HepG2 (cell line): Measurements from ENCODE around the gene FBXW4. TPM values are rescaled to one million over a fixed set of nuclear protein-coding genes. Genes with fewer than 3 reads are reported as not detected.

Source experiments
- ATF7-NPFF ChIP-seq: sonication (generic); formaldehyde crosslinking; IDR thresholded peaks from 2 replicates; pipeline ENCODE4 v1.8.1; 2023; ENCODE audit warnings: mild to moderate bottlenecking, low read depth, missing genetic modification reagents, moderate library complexity
- CBX2 ChIP-seq, 2 experiments: fragments of 200-600 bp in 1 of 2; sonication (generic); formaldehyde crosslinking in 1 of 2; IDR thresholded peaks; 2 replicates each; pipeline versions ENCODE4 v1.7.0 to v1.8.1; 2018 to 2022; ENCODE audit warnings: low read depth in 2 of 2, low read length in 1 of 2, mild to moderate bottlenecking in 1 of 2, missing genetic modification reagents in 1 of 2
- CBX5 ChIP-seq: sonication (generic); formaldehyde crosslinking; IDR thresholded peaks from 2 replicates; pipeline ENCODE4 v1.4.0; 2020; ENCODE audit warnings: missing genetic modification reagents, borderline replicate concordance
- RFXAP ChIP-seq: sonication (generic); formaldehyde crosslinking; IDR thresholded peaks from 2 replicates; pipeline ENCODE4 v1.4.0; 2020; ENCODE audit warnings: missing genetic modification reagents, borderline replicate concordance
- ZFY ChIP-seq: sonication (generic); formaldehyde crosslinking; IDR thresholded peaks from 2 replicates; pipeline ENCODE4 v1.4.0; 2020; ENCODE audit warnings: missing genetic modification reagents
- ZNF296 ChIP-seq: sonication (generic); formaldehyde crosslinking; conservative IDR thresholded peaks from 2 replicates; pipeline ENCODE4 v1.5.0; 2020; ENCODE audit warnings: mild to moderate bottlenecking, missing genetic modification reagents
- ZNF333 ChIP-seq: sonication (generic); formaldehyde crosslinking; IDR thresholded peaks from 2 replicates; pipeline ENCODE4 v1.4.0; 2020; ENCODE audit warnings: mild to moderate bottlenecking, missing genetic modification reagents, borderline replicate concordance
- ZNF530 ChIP-seq: sonication (generic); formaldehyde crosslinking; IDR thresholded peaks from 2 replicates; pipeline ENCODE4 v1.5.0; 2020; ENCODE audit warnings: low read depth, mild to moderate bottlenecking, missing genetic modification reagents
- ZNF629 ChIP-seq: sonication (generic); formaldehyde crosslinking; conservative IDR thresholded peaks from 2 replicates; pipeline ENCODE4 v1.5.0; 2020; ENCODE audit warnings: missing genetic modification reagents
- ZNF644 ChIP-seq: IDR thresholded peaks from 2 replicates; pipeline ENCODE4 v1.6.1; 2016; ENCODE audit warnings: low read depth
- ZNF776 ChIP-seq: sonication (generic); formaldehyde crosslinking; IDR thresholded peaks from 2 replicates; pipeline ENCODE4 v1.4.0; 2020; ENCODE audit warnings: mild to moderate bottlenecking, missing genetic modification reagents
- polyA plus RNA-seq, 8 experiments: library from polyadenylated mRNA; depleted of rRNA in 3 of 8; stranded (reverse) in 7 of 8; unstranded in 1 of 8; fragments of >200 nt; fragmentation: Illumina TruSeq in 4 of 8; extraction: Trizol in 4 of 8; gene quantifications; 2 replicates each; pipeline versions ENCODE4 v1.2.1 to v1.2.3, GENCODE V29; 2011 to 2016; ENCODE audit warnings: low read depth in 4 of 8, missing spikeins in 1 of 8, mixed read lengths in 1 of 8; ENCODE audit not compliant: insufficient read depth in 1 of 8
- total RNA-seq, 5 experiments: library from RNA; depleted of rRNA; stranded (reverse); fragments of >200 nt; fragmentation: Illumina TruSeq; extraction: Trizol; gene quantifications; 2 replicates each; pipeline ENCODE4 v1.2.3, GENCODE V29; 2016; ENCODE audit warnings: low read depth in 1 of 5
- TF ChIP-seq, protein P1 (sequence below): IDR thresholded peaks from 2 replicates; pipeline ENCODE4 v1.6.1; 2016; ENCODE audit warnings: low read depth, missing genetic modification reagents, missing compliant biosample characterization
- TF ChIP-seq, protein P2 (sequence below): IDR thresholded peaks from 2 replicates; pipeline ENCODE4 v1.6.1; 2016; ENCODE audit warnings: missing compliant biosample characterization, missing genetic modification reagents, borderline replicate concordance
- TF ChIP-seq, protein P3 (sequence below): sonication (generic); formaldehyde crosslinking; IDR thresholded peaks from 2 replicates; pipeline ENCODE4 v1.4.0; 2020; ENCODE audit warnings: missing genetic modification reagents; ENCODE audit errors: not compliant biosample characterization
- TF ChIP-seq, protein P4 (sequence below): sonication (generic); IDR thresholded peaks from 2 replicates; pipeline ENCODE4 v1.6.1; 2016; ENCODE audit warnings: low read depth, borderline replicate concordance
- TF ChIP-seq, protein P5 (sequence below): sonication (generic); formaldehyde crosslinking; IDR thresholded peaks from 2 replicates; pipeline ENCODE4 v1.9.0; 2022; ENCODE audit warnings: missing genetic modification reagents, mild to moderate bottlenecking, borderline replicate concordance

FBXW4 gene
- total and polyA plus RNA-seq, 2 of the 13 experiments (the other 11 are each of a cell fraction or from before 2014, with no cell fraction given), result 23.5 to 33.7 TPM

DNA sequence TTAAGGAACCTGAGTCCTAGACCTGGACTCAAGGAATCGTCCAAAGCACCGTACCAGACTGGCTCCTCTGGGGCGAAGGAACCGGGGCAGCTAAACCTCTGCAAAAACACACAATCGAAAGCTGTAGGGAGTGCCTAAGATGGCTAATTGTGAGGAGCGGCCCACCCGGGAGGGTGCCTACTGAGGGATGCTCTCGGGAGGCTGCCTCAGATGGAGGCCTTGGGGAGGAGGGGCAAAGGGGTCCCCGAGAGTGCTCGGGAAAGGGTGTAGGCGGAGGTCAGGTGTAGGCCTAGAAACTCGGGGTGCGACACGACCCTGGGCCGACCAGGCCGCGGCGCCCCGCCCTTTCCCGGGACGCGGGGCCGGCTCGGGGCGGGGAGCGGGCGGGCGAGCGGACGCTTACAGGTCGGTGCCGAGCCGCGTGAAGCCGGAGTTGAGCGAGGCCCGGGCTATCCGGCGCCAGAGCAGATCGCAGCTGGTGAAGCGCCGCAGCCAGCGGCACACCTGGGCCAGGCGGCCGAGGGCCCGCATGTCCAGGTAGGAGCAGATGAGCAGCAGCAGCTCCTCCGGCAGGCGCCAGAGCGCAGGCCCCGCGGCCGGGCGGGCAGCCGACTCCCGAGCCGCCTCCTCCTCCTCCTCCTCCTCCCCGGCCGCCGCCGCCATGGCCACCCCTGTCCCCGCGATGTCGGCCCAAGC is 844 bp downstream of the FBXW4 start (continued):
- TF ChIP-seq RFXAP (CRISPR knock-in tag) (peak; percentile 54; the same call in 1 of the 2 replicates), ZNF629 (CRISPR knock-in tag) (peak; percentile 21; the same call in 1 of the 2 replicates), ZNF530 (CRISPR knock-in tag) (no peak), ZNF333 (CRISPR knock-in tag) (peak; percentile 36; the same call in 1 of the 2 replicates), ATF7-NPFF (CRISPR knock-in tag) (peak; percentile 79), ZNF776 (CRISPR knock-in tag) (no peak), ZNF296 (CRISPR knock-in tag) (no peak), CBX5 (0 out of 2 replicates have a peak, but pooled peaks have one; percentile 25), ZFY (CRISPR knock-in tag) (peak; percentile 100), ZNF644 (CRISPR knock-in tag) (no peak), CBX2 (IDR thresholded peaks at IDR 0.05; ENCODE audit: low read depth, low read length) (no peak), CBX2 (CRISPR knock-in tag; IDR thresholded peaks at IDR 0.05; ENCODE audit: low read depth) (no peak)
- TF ChIP-seq, protein P1, sequence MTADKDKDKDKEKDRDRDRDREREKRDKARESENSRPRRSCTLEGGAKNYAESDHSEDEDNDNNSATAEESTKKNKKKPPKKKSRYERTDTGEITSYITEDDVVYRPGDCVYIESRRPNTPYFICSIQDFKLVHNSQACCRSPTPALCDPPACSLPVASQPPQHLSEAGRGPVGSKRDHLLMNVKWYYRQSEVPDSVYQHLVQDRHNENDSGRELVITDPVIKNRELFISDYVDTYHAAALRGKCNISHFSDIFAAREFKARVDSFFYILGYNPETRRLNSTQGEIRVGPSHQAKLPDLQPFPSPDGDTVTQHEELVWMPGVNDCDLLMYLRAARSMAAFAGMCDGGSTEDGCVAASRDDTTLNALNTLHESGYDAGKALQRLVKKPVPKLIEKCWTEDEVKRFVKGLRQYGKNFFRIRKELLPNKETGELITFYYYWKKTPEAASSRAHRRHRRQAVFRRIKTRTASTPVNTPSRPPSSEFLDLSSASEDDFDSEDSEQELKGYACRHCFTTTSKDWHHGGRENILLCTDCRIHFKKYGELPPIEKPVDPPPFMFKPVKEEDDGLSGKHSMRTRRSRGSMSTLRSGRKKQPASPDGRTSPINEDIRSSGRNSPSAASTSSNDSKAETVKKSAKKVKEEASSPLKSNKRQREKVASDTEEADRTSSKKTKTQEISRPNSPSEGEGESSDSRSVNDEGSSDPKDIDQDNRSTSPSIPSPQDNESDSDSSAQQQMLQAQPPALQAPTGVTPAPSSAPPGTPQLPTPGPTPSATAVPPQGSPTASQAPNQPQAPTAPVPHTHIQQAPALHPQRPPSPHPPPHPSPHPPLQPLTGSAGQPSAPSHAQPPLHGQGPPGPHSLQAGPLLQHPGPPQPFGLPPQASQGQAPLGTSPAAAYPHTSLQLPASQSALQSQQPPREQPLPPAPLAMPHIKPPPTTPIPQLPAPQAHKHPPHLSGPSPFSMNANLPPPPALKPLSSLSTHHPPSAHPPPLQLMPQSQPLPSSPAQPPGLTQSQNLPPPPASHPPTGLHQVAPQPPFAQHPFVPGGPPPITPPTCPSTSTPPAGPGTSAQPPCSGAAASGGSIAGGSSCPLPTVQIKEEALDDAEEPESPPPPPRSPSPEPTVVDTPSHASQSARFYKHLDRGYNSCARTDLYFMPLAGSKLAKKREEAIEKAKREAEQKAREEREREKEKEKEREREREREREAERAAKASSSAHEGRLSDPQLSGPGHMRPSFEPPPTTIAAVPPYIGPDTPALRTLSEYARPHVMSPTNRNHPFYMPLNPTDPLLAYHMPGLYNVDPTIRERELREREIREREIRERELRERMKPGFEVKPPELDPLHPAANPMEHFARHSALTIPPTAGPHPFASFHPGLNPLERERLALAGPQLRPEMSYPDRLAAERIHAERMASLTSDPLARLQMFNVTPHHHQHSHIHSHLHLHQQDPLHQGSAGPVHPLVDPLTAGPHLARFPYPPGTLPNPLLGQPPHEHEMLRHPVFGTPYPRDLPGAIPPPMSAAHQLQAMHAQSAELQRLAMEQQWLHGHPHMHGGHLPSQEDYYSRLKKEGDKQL, result no peak
- TF ChIP-seq, protein P2, sequence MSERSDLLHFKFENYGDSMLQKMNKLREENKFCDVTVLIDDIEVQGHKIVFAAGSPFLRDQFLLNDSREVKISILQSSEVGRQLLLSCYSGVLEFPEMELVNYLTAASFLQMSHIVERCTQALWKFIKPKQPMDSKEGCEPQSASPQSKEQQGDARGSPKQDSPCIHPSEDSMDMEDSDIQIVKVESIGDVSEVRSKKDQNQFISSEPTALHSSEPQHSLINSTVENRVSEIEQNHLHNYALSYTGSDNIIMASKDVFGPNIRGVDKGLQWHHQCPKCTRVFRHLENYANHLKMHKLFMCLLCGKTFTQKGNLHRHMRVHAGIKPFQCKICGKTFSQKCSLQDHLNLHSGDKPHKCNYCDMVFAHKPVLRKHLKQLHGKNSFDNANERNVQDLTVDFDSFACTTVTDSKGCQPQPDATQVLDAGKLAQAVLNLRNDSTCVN, result peak; percentile 7; the same call in 1 of the 2 replicates
- TF ChIP-seq, protein P3, sequence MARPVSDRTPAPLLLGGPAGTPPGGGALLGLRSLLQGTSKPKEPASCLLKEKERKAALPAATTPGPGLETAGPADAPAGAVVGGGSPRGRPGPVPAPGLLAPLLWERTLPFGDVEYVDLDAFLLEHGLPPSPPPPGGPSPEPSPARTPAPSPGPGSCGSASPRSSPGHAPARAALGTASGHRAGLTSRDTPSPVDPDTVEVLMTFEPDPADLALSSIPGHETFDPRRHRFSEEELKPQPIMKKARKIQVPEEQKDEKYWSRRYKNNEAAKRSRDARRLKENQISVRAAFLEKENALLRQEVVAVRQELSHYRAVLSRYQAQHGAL, result peak; percentile 40
- TF ChIP-seq, protein P4, sequence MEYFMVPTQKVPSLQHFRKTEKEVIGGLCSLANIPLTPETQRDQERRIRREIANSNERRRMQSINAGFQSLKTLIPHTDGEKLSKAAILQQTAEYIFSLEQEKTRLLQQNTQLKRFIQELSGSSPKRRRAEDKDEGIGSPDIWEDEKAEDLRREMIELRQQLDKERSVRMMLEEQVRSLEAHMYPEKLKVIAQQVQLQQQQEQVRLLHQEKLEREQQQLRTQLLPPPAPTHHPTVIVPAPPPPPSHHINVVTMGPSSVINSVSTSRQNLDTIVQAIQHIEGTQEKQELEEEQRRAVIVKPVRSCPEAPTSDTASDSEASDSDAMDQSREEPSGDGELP, result no peak
- TF ChIP-seq, protein P5, sequence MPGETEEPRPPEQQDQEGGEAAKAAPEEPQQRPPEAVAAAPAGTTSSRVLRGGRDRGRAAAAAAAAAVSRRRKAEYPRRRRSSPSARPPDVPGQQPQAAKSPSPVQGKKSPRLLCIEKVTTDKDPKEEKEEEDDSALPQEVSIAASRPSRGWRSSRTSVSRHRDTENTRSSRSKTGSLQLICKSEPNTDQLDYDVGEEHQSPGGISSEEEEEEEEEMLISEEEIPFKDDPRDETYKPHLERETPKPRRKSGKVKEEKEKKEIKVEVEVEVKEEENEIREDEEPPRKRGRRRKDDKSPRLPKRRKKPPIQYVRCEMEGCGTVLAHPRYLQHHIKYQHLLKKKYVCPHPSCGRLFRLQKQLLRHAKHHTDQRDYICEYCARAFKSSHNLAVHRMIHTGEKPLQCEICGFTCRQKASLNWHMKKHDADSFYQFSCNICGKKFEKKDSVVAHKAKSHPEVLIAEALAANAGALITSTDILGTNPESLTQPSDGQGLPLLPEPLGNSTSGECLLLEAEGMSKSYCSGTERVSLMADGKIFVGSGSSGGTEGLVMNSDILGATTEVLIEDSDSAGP (CRISPR knock-in tag), result peak; percentile 88; the same call in 1 of the 2 replicates
